H1 (cell line): ENCODE measurements around the gene TET2. TPM values are rescaled to one million over a fixed set of nuclear protein-coding genes. Genes with fewer than 3 reads are reported as not detected.

ENCODE experiments used
- CTCF ChIA-PET: fragments of 300-600 bp; sonication (Branson Sonifier 250); formaldehyde crosslinking; loops from one replicate; lab custom pipeline; 2021; ENCODE audit not compliant: partially characterized antibody; lab: Charles Lee
- POLR2A ChIA-PET: fragments of 300-600 bp; sonication (Branson Sonifier 250); formaldehyde crosslinking; loops from one replicate; lab custom pipeline; 2021; ENCODE audit warnings: inconsistent platforms; ENCODE audit not compliant: partially characterized antibody; lab: Charles Lee
- DNase-seq, 2 experiments: peaks; one replicate each; pipeline versions ENCODE4 v3.0.0 to v3.0.0-alpha.2; 2010 to 2022; ENCODE audit warnings: low spot score in 2 of 2, low read depth in 1 of 2, mixed read lengths in 1 of 2
- FAIRE-seq: peaks from 2 replicates; lab custom pipeline; 2011; peaks lifted over from hg19 to GRCh38; lab: Jason Lieb, UNC
- H2AFZ ChIP-seq: 2 replicates; pipeline ENCODE4 v1.8.1; 2012; ENCODE audit warnings: low read length, inconsistent platforms
- H2AK5ac ChIP-seq: 2 replicates; pipeline ENCODE4 v1.6.1; 2013; ENCODE audit warnings: low read depth, low read length
- H2BK120ac ChIP-seq: replicated peaks from 2 replicates; pipeline ENCODE3; 2013; ENCODE audit warnings: low read depth, low read length, inconsistent platforms
- H2BK12ac ChIP-seq: 2 replicates; pipeline ENCODE4 v1.6.1; 2013; ENCODE audit warnings: low read depth, low read length
- H2BK15ac ChIP-seq: 2 replicates; pipeline ENCODE4 v1.6.1; 2013; ENCODE audit warnings: low read length
- H2BK20ac ChIP-seq: 2 replicates; pipeline ENCODE4 v1.6.1; 2013; ENCODE audit warnings: low read length
- H2BK5ac ChIP-seq: 2 replicates; pipeline ENCODE4 v1.6.1; 2013; ENCODE audit warnings: low read depth, low read length
- H3K14ac ChIP-seq: 2 replicates; pipeline ENCODE4 v1.6.1; 2013; ENCODE audit warnings: inconsistent platforms; ENCODE audit not compliant: insufficient read length
- H3K18ac ChIP-seq: 2 replicates; pipeline ENCODE4 v1.6.1; 2013; ENCODE audit warnings: low read length; ENCODE audit errors: extremely low read depth
- H3K23ac ChIP-seq: 2 replicates; pipeline ENCODE4 v1.6.1; 2013; ENCODE audit warnings: inconsistent platforms; ENCODE audit not compliant: insufficient read length
- H3K23me2 ChIP-seq: 2 replicates; pipeline ENCODE4 v1.6.1; 2013; ENCODE audit warnings: low read depth, low read length
- H3K27ac ChIP-seq: 2 replicates; pipeline ENCODE4 v1.6.1; 2011; ENCODE audit warnings: low read depth, low read length, inconsistent platforms
- H3K27me3 ChIP-seq, 4 experiments: replicated peaks in 1 of 4; 1 replicate in 1 of 4; 2 replicates in 3 of 4; pipeline versions ENCODE4 v1.6.1 to v1.8.1; 2011 to 2013; ENCODE audit warnings: low read length in 3 of 4, mild to moderate bottlenecking in 3 of 4, inconsistent platforms in 2 of 4, mixed read lengths in 2 of 4, moderate library complexity in 1 of 4; ENCODE audit not compliant: control insufficient read depth in 3 of 4, insufficient read depth in 3 of 4; ENCODE audit errors: extremely low read depth in 1 of 4
- H3K36me3 ChIP-seq, 4 experiments: 2 replicates each; pipeline versions ENCODE4 v1.6.1 to v1.8.1; 2011 to 2013; ENCODE audit warnings: mild to moderate bottlenecking in 4 of 4, low read length in 3 of 4, moderate library complexity in 2 of 4, control low read depth in 1 of 4, inconsistent platforms in 1 of 4; ENCODE audit not compliant: insufficient read depth in 4 of 4, control insufficient read depth in 2 of 4
- H3K4ac ChIP-seq: replicated peaks from 2 replicates; pipeline ENCODE3; 2013; ENCODE audit warnings: low read length, low read depth, mixed read lengths, inconsistent platforms; ENCODE audit not compliant: insufficient read length
- H3K4me1 ChIP-seq, 4 experiments: replicated peaks in 1 of 4; 1 replicate in 1 of 4; 2 replicates in 3 of 4; pipeline versions ENCODE4 v1.6.1 to v1.8.1; 2011 to 2013; ENCODE audit warnings: low read length in 3 of 4, inconsistent platforms in 2 of 4, mixed read lengths in 1 of 4; ENCODE audit not compliant: insufficient read depth in 4 of 4, control insufficient read depth in 3 of 4
- H3K4me2 ChIP-seq, 2 experiments: 2 replicates each; pipeline versions ENCODE4 v1.6.1 to v1.8.1; 2011 to 2013; ENCODE audit warnings: low read depth in 2 of 2, low read length in 2 of 2, control low read depth in 1 of 2, inconsistent platforms in 1 of 2, mild to moderate bottlenecking in 1 of 2; ENCODE audit not compliant: insufficient read depth in 1 of 2
- H3K4me3 ChIP-seq, 4 experiments: fragments of 200-600, 300-600 bp in 1 of 4; sonication (generic), shearing (Covaris generic), sonication (Bioruptor Twin) in 1 of 4; 2 replicates each; pipeline versions ENCODE4 v1.5.1 to v1.8.1; 2011 to 2016; ENCODE audit warnings: low read length in 4 of 4, low read depth in 3 of 4, control low read depth in 2 of 4, inconsistent platforms in 2 of 4, mild to moderate bottlenecking in 2 of 4, mixed read lengths in 1 of 4, moderate library complexity in 1 of 4; ENCODE audit not compliant: insufficient read depth in 2 of 4; ENCODE audit errors: extremely low read depth in 1 of 4
- H3K56ac ChIP-seq: replicated peaks from 2 replicates; pipeline ENCODE3; 2013; ENCODE audit warnings: low read depth, mild to moderate bottlenecking, mixed read lengths, low read length, inconsistent platforms; ENCODE audit not compliant: insufficient read length
- H3K79me1 ChIP-seq: 2 replicates; pipeline ENCODE4 v1.6.1; 2013; ENCODE audit warnings: low read depth, low read length, control low read depth
- H3K79me2 ChIP-seq, 2 experiments: 2 replicates each; pipeline versions ENCODE4 v1.6.1 to v1.8.1; 2012 to 2013; ENCODE audit warnings: low read length in 2 of 2, mild to moderate bottlenecking in 2 of 2, inconsistent platforms in 1 of 2; ENCODE audit not compliant: insufficient read depth in 2 of 2, control insufficient read depth in 1 of 2
- H3K9ac ChIP-seq, 4 experiments: replicated peaks in 1 of 4; 1 replicate in 1 of 4; 2 replicates in 3 of 4; pipeline versions ENCODE4 v1.6.1 to v1.8.1; 2011 to 2013; ENCODE audit warnings: low read depth in 3 of 4, low read length in 3 of 4, control low read depth in 2 of 4, mild to moderate bottlenecking in 2 of 4, moderate library complexity in 2 of 4, inconsistent platforms in 1 of 4; ENCODE audit errors: extremely low read depth in 1 of 4
- H3K9me3 ChIP-seq, 2 experiments: 2 replicates each; pipeline versions ENCODE4 v1.6.1 to v1.8.1; 2012 to 2013; ENCODE audit warnings: mild to moderate bottlenecking in 2 of 2, moderate library complexity in 2 of 2, control low read depth in 1 of 2, inconsistent platforms in 1 of 2, low read depth in 1 of 2, low read length in 1 of 2, mixed read lengths in 1 of 2; ENCODE audit not compliant: insufficient read depth in 2 of 2
- H4K20me1 ChIP-seq, 2 experiments: replicated peaks in 1 of 2; 2 replicates each; pipeline versions ENCODE3 to v1.8.1; 2011 to 2013; ENCODE audit warnings: inconsistent platforms in 2 of 2, low read length in 2 of 2, mild to moderate bottlenecking in 1 of 2; ENCODE audit not compliant: insufficient read depth in 2 of 2, control insufficient read depth in 1 of 2
- H4K5ac ChIP-seq: 2 replicates; pipeline ENCODE4 v1.6.1; 2013; ENCODE audit warnings: low read length, low read depth, mixed read lengths, inconsistent platforms; ENCODE audit not compliant: insufficient read length
- H4K8ac ChIP-seq: 2 replicates; pipeline ENCODE4 v1.8.0; 2013; ENCODE audit warnings: mild to moderate bottlenecking, moderate library complexity, low read length, inconsistent platforms; ENCODE audit not compliant: insufficient read depth; ENCODE audit errors: extremely low read depth
- H4K91ac ChIP-seq: replicated peaks from 2 replicates; pipeline ENCODE3; 2013; ENCODE audit warnings: low read length, mixed read lengths, inconsistent platforms; ENCODE audit not compliant: insufficient read length
- GTF2F1 ChIP-seq: IDR thresholded peaks from 2 replicates; pipeline ENCODE4 v1.6.1; 2012; ENCODE audit warnings: low read depth, low read length, improper control_type of control experiment, borderline replicate concordance
- NANOG ChIP-seq: IDR thresholded peaks from 2 replicates; pipeline ENCODE4 v1.6.1; 2011; ENCODE audit warnings: low read length, low read depth, mild to moderate bottlenecking, inconsistent platforms; ENCODE audit not compliant: insufficient read depth, poor library complexity, severe bottlenecking
- SAP30 ChIP-seq: fragments of 300-600 bp; sonication (generic); IDR thresholded peaks from 2 replicates; pipeline ENCODE4 v1.7.1; 2012; ENCODE audit warnings: low read length, moderate library complexity, mild to moderate bottlenecking, inconsistent platforms; ENCODE audit not compliant: insufficient read depth, insufficient replicate concordance
- SIN3A ChIP-seq, 2 experiments: IDR thresholded peaks in 1 of 2; conservative IDR thresholded peaks in 1 of 2; 2 replicates each; pipeline ENCODE4 v1.6.1; 2011 to 2012; ENCODE audit warnings: low read length in 2 of 2, improper control_type of control experiment in 1 of 2, low read depth in 1 of 2, mild to moderate bottlenecking in 1 of 2
- TAF1 ChIP-seq: IDR thresholded peaks from 2 replicates; pipeline ENCODE4 v1.6.1; 2011; ENCODE audit warnings: mild to moderate bottlenecking, low read depth, low read length
- WGBS, 2 experiments: shearing (Covaris generic) in 1 of 2; methylation state at CpG; one replicate each; pipeline versions ENCODE4 v1.1.6 to v1.1.7; 2013 to 2015; ENCODE audit warnings: low lambda C conversion rate in 2 of 2, mixed read lengths in 2 of 2, inconsistent platforms in 1 of 2, low coverage in 1 of 2, missing lambda C conversion rate in 1 of 2; ENCODE audit not compliant: insufficient replicate concordance in 2 of 2, insufficient coverage in 1 of 2, insufficient read length in 1 of 2; ENCODE audit errors: extremely low coverage in 1 of 2, missing lambda C conversion rate in 1 of 2; 5-methylcytosine and 5-hydroxymethylcytosine counted together
- polyA plus RNA-seq, 7 experiments: library from polyadenylated mRNA; depleted of rRNA in 3 of 7; stranded (reverse) in 5 of 7; unstranded in 2 of 7; fragments of >200 nt in 5 of 7; fragments of 200-250 nt in 2 of 7; gene quantifications; 1 replicate in 5 of 7; 2 replicates in 1 of 7; 4 replicates in 1 of 7; pipeline versions ENCODE4 v1.2.1 to v1.2.3, GENCODE V29; 2011 to 2013; ENCODE audit warnings: missing spikeins in 2 of 7, mixed read lengths in 2 of 7
- total RNA-seq: library from RNA; stranded (reverse); fragmentation: NEBNext Ultra II Directional; extraction: Animal tissue kit (Norgen Biotek cat#: 25700); gene quantifications from 2 replicates; pipeline ENCODE4 v1.2.1, GENCODE V29; 2021

Gene TET2
- total and polyA plus RNA-seq, 2 of the 8 experiments (the other 6 are each of a cell fraction or from before 2014, with no cell fraction given), result 1.0 to 2.6 TPM

GRCh38 chr4:105274504-105274903 is 127.8 kb downstream of the TET2 start:
- no peak overlapping the region for H3K14ac ChIP-seq
- DNase-seq (no peak), FAIRE-seq (no peak)
- no peak overlapping the region for H2AK5ac ChIP-seq
- H4K8ac ChIP-seq, result no peak overlapping the region
- H2BK15ac ChIP-seq, result no peak overlapping the region
- H3K4me2 ChIP-seq, result no peak overlapping the region
- H2AFZ ChIP-seq, result no peak overlapping the region
- H2BK20ac ChIP-seq, result no peak overlapping the region
- H3K23me2 ChIP-seq, result no peaks in the 10 kb centered on the region
- H3K4me3 ChIP-seq, result no peak overlapping the region
- no peak overlapping the region for H2BK5ac ChIP-seq
- no peak overlapping the region for H3K27ac ChIP-seq
- no peaks in the 10 kb centered on the region; a peak in 1 of 7 replicates for H3K4me1 ChIP-seq
- H3K79me2 ChIP-seq, result no peaks in the 10 kb centered on the region
- H2BK120ac ChIP-seq, result no peak overlapping the region
- H4K20me1 ChIP-seq, result no peaks in the 10 kb centered on the region
- POLR2A ChIA-PET, result no interaction called here
- no peak overlapping the region for H2BK12ac ChIP-seq
- H3K23ac ChIP-seq, result no peak overlapping the region
- H4K91ac ChIP-seq, result no peak overlapping the region
- no peak overlapping the region for H3K9ac ChIP-seq
- H3K18ac ChIP-seq, result no peak overlapping the region
- no peaks in the 10 kb centered on the region; a peak in 1 of 8 replicates for H3K36me3 ChIP-seq
- no peak overlapping the region for H4K5ac ChIP-seq
- no peak overlapping the region for H3K4ac ChIP-seq
- no peak overlapping the region for H3K56ac ChIP-seq
- TF ChIP-seq SAP30 (no peak), NANOG (no peak), GTF2F1 (no peak), TAF1 (no peak), SIN3A (conservative IDR thresholded peaks at IDR 0.05 in 1 of 2, IDR thresholded peaks at IDR 0.05 in 1 of 2; ENCODE audit: low read depth in 1 of 2, low read length in 2 of 2) (no peak)
- CTCF ChIA-PET, result no interaction called here
- 93% methylated on average over 1 of the region's 1 CpG; no CpG with 5 or more reads in 1 of the 2 experiments for WGBS, 2 experiments
- no peaks in the 10 kb centered on the region for H3K79me1 ChIP-seq
- no peaks in the 10 kb centered on the region for H3K9me3 ChIP-seq
- H3K27me3 ChIP-seq, result no peaks in the 10 kb centered on the region
